NCI-H460 (cell line): Measurements from ENCODE around the gene KMT2B. TPM values are rescaled to one million over a fixed set of nuclear protein-coding genes. Genes with fewer than 3 reads are reported as not detected.
"Not testable (repeated sequence)": the region's sequence is repeated elsewhere in the genome, so short reads cannot be mapped to it uniquely, and the experiment has no call there.

Experiments
- DNase-seq: peaks from one replicate; pipeline ENCODE4 v3.0.0-alpha.2; 2016; ENCODE audit warnings: low read depth; ENCODE audit errors: extremely low read depth
- total RNA-seq: library from RNA; depleted of rRNA; stranded (reverse); fragments of >200 nt; shearing (Covaris generic); gene quantifications from 2 replicates; pipeline ENCODE4 v1.2.3, GENCODE V29; 2014

Gene KMT2B
- total RNA-seq, 1 experiment from 2014 or later: 7.7 TPM

DNA sequence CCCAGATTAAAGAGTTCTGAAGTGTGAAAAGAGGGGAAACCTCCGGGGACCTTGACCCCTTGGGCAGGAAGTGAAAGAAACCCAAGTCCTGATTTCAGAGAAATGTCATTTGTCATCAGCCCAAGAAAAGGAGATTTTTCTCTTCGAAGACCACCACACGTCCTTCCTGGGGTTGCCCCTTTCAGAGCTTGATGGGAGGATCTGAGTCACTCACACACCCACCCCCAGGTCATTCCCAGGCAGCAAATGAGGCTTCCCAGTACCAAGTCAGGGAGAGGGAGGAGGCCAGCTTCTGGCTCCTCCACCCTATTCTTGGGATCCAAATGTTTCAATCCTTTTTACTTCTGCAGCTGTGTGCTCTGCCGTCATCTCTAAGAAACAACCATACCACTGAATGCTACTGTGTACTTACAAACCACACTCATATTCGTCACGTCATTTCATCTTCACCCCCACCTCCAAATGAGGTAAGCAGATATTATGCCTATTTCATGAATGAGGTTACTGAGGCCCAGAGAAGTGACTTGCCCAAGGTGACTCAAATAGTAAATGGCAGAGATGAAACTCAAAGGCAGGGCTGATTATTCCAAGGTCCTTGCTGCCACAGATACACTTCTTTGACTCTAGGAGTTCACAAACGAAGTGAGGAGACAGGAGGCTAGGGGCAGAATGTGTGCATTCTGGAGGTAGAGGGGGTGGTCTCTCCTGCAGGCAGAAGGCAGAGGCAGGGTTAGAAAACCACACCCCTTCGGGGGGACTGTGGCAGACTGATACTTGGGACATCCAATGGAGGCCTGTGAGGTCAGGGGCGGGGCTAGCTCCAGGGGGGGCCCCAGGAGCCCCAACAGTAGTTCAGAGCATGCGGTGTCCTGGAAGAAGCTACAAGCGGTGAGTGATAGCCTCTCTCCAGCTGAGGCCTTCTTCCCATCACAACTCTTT is 5.0 kb upstream of the KMT2B start:
- DNase-seq: no peak

GRCh38 chr19:35713506-35713850 is 4.3 kb upstream of the KMT2B start:
- no peak for DNase-seq

- DNase-seq: no peak
These were observed 3.8 kb upstream of the KMT2B start for GRCh38 chr19:35713904-35714495.

DNA sequence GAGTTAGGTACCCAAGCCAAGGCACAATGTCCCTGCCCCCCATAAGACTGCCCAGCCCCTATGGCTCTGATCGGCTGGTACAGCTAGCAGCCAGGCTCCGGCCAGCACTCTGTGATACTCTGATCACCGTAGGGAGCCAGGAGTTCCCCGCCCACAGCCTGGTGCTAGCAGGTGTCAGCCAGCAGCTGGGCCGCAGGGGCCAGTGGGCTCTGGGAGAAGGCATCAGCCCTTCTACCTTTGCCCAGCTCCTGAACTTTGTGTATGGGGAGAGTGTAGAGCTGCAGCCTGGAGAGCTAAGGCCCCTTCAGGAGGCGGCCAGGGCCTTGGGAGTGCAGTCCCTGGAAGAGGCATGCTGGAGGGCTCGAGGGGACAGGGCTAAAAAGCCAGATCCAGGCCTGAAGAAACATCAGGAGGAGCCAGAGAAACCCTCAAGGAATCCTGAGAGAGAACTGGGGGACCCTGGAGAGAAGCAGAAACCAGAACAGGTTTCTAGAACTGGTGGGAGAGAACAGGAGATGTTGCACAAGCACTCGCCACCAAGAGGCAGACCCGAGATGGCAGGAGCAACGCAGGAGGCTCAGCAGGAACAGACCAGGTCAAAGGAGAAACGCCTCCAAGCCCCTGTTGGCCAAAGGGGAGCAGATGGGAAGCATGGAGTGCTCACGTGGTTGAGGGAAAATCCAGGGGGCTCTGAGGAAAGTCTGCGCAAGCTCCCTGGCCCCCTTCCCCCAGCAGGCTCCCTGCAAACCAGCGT is 3.0 kb upstream of the KMT2B start:
- DNase-seq: no peak

- DNase-seq: no peak
These were observed 2.4 kb upstream of the KMT2B start for GRCh38 chr19:35715355-35715809.

- DNase-seq: no peak
These were observed 1.6 kb upstream of the KMT2B start for GRCh38 chr19:35715981-35716800.

DNA sequence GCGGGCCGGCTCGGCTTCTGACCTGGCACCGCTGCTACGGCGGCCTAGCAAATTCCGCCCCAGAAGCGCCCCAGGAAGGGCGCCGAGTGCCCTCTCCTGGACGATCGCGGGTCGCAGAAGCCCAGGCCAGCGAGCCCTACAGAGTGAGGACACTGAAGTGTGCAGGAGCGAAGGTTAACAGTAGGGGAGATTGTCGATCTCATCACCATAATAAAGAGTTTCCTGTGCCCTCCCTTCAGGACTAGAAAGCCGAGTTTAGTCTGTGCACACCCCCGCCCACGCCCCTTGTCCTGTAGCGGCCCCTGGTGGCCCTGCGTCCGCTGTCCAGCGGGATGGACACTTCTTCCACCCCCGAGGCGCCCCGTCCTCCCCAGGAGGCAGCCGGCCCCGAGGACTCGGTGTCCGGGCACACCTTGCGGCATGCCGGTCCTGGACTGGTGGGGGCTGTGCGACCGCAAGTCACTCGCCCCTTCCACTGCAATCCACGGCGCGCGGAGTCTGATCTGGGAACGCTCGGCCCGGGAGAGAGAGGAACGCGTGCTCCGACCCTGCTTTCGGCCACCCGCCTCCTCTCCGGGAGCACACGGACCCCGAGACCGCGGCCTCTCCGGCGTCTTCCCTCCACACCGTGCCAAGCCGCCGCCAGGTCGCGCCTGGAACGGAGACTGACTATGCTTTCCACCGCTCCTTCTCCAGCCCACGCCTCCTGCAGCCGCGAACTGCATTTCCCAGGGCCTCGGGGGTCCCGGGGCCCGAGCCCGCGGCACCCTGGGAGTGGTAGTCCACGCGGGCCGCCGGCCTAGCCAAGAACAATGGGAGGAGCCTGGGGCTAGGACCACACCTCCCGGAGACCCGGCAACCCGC is 770 bp upstream of the KMT2B start:
- peak; percentile 86 for DNase-seq

DNA sequence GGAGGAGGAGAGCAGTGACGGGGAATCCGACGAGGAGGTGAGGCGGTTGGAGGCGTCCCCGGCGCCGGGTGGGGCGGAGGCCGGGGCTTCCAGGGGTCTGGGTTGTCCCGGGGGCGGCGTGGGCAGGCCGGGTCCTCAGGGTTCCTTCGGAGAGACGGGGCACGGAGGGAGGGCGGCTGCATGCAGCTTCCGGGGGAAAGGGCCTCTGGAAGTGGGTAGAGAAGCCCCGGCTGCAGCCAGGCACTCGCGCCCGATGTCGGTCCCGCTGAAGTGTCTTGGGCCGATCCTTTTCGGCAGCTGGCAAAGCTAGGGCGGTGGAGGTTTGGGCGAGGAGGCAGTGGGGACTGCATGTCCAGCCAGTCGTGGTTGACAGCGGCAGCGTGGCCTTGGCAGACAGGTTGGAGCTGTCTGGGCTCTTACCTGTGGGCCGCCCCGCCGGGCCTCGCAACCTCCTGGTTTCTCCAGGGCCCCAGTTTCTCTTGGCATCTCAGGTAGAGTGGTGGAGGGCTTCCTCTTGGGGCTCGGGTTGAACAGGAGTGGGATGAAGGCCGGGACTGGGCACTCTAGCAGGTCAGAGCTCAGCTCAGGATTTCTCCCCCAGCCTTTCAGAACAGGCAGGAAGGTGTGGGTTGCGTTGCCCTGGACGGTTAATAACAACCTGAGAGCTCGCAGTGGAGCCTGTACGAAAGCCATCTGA is 690 bp downstream of the KMT2B start:
- DNase-seq: no peak

- no peak for DNase-seq
These were observed 1.8 kb downstream of the KMT2B start for GRCh38 chr19:35719402-35720162.

- DNase-seq: no peak
These were observed 2.3 kb downstream of the KMT2B start for GRCh38 chr19:35720163-35720524.

GRCh38 chr19:35720648-35721047 is 2.8 kb downstream of the KMT2B start:
- no peak for DNase-seq

DNA sequence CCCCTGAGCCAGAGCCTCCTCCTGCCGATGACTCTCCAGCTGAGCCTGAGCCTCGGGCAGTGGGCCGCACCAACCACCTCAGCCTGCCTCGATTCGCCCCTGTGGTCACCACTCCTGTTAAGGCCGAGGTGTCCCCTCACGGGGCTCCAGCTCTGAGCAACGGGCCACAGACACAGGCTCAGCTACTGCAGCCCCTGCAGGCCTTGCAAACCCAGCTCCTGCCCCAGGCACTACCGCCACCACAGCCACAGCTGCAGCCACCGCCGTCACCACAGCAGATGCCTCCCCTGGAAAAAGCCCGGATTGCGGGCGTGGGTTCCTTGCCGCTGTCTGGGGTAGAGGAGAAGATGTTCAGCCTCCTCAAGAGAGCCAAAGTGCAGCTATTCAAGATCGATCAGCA is 3.6 kb downstream of the KMT2B start:
- DNase-seq: no peak

GRCh38 chr19:35722461-35722860 is 4.7 kb downstream of the KMT2B start:
- no peak for DNase-seq

DNA sequence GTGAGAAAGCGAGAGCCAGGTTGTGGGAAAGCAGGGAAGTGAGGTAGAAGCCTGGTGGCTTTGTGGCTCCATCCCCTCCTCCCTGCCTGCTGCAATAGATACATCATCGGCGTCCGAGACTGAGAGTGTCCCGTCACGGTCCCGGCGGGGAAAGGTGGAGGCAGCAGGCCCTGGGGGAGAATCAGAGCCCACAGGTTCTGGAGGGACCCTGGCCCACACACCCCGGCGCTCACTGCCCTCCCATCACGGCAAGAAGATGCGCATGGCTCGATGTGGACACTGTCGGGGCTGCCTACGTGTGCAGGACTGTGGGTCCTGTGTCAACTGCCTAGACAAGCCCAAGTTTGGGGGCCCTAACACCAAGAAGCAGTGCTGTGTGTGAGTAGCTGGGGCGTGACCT is 5.1 kb downstream of the KMT2B start:
- DNase-seq: no peak

- no peak for DNase-seq
These were observed 5.9 kb downstream of the KMT2B start for GRCh38 chr19:35723671-35724070.

DNA sequence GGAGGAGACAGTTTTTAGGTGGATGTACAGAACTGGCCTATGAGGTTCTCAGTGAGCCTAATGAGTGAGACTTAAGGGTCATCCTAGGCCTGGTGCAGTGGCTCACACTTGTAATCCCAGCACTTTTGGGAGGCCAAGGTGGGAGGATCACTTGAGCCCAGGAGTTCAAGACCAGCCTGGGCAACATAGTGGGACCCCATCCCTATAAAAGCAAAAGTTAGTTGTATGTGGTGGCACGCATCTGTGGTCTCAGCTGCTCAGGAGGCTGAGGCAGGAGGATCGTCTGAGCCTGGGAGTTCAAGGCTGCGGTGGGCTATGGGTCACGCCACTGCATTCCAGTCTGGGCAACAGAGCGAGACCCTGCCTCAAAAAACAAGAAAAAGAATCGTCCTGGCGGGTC is 6.3 kb downstream of the KMT2B start:
- not testable (repeated sequence) for DNase-seq

GRCh38 chr19:35724560-35724959 is 6.8 kb downstream of the KMT2B start:
- no peak for DNase-seq

DNA sequence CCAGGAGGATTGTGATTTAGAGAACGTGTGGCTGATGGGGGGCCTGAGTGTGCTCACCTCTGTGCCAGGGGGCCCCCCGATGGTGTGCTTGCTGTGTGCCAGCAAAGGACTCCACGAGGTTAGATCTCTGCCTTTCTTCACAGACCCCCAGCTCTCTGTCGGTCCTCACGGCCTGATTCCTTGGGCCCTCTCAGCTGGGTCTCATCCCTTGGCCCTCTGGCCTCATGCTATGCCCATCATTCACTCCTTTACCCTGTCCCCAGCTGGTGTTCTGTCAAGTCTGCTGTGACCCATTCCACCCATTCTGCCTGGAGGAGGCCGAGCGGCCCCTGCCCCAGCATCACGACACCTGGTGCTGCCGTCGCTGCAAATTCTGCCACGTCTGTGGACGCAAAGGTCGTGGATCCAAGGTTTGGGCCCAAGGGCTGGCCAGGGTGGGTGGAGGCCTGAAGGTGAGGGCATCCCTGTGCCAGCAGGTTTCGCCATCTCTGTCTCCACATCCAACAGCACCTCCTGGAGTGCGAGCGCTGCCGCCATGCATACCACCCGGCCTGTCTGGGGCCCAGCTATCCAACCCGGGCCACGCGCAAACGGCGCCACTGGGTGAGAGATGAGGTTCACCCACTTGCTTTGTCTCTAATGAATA is 7.5 kb downstream of the KMT2B start:
- no peak for DNase-seq
